ENCODE measurements around the gene ZNF112.
"Not testable (repeated sequence)": the region's sequence is repeated elsewhere in the genome, so short reads cannot be mapped to it uniquely, and the experiment has no call there.

The ZNF112 gene

GRCh38 chr19:44356383-44357111, at the start of gene ZNF112:
ZNF112 (minus strand) TSS chr19:44356680; CDS start chr19:44340539, 16,141 bp downstream.
- peak; percentile 79 for DNase-seq

- DNase-seq: no peak
Measured at GRCh38 chr19:44401139-44402115, 44.9 kb upstream of the ZNF112 start, which contains the start of gene ZNF285. ZNF285 (minus strand) TSS chr19:44401608; CDS start chr19:44397213, 4,395 bp downstream.

- DNase-seq: not testable (repeated sequence)
Measured at GRCh38 chr19:44389268-44389667, 32.8 kb upstream of the ZNF112 start.

GRCh38 chr19:44374789-44375188, 18.3 kb upstream of the ZNF112 start:
- no peak for DNase-seq

- no peak for DNase-seq
Measured at GRCh38 chr19:44371815-44372480, 15.5 kb upstream of the ZNF112 start.

GRCh38 chr19:44367024-44367423, 10.5 kb upstream of the ZNF112 start:
- no peak for DNase-seq

GRCh38 chr19:44346556-44346955, 9.9 kb downstream of the ZNF112 start:
- DNase-seq: no peak

- DNase-seq: no peak
Measured at GRCh38 chr19:44345959-44346358, 10.5 kb downstream of the ZNF112 start.

- no peak for DNase-seq
Measured at GRCh38 chr19:44344255-44344654, 12.2 kb downstream of the ZNF112 start.

GRCh38 chr19:44341794-44342193, 14.7 kb downstream of the ZNF112 start:
- DNase-seq: no peak

GRCh38 chr19:44334639-44335038, 21.8 kb downstream of the ZNF112 start:
- DNase-seq: not testable (repeated sequence)

- DNase-seq: no peak
Measured at GRCh38 chr19:44332145-44332544, 24.3 kb downstream of the ZNF112 start.

- no peak for DNase-seq
Measured at GRCh38 chr19:44315883-44316282, 40.6 kb downstream of the ZNF112 start.

GRCh38 chr19:44313231-44313630, 43.2 kb downstream of the ZNF112 start:
- no peak for DNase-seq

- no peak for DNase-seq
Measured at GRCh38 chr19:44308011-44308410, 48.5 kb downstream of the ZNF112 start.

GRCh38 chr19:44306283-44306682, 50.2 kb downstream of the ZNF112 start:
- no peak for DNase-seq

GRCh38 chr19:44305457-44305856, 51.0 kb downstream of the ZNF112 start:
- no peak for DNase-seq

- peak; percentile 86 for DNase-seq
Measured at GRCh38 chr19:44304659-44305193, 51.8 kb downstream of the ZNF112 start, which contains the start of gene ZNF235. ZNF235 (minus strand) TSS chr19:44305025; CDS start chr19:44303404, 1,621 bp downstream.

GRCh38 chr19:44303976-44304568, 52.4 kb downstream of the ZNF112 start:
- no peak for DNase-seq

- DNase-seq: no peak
Measured at GRCh38 chr19:44303320-44303719, 53.2 kb downstream of the ZNF112 start.

- DNase-seq: no peak
Measured at GRCh38 chr19:44284968-44285367, 71.5 kb downstream of the ZNF112 start.

- DNase-seq: no peak
Measured at GRCh38 chr19:44282846-44283245, 73.6 kb downstream of the ZNF112 start.
